ENCODE data around the gene MFGE8. TPM values are rescaled to one million over a fixed set of nuclear protein-coding genes. Genes with fewer than 3 reads are reported as not detected.

Gene MFGE8
- total RNA-seq, 2 experiments from 2014 or later: 87.9 to 93.0 TPM

DNA sequence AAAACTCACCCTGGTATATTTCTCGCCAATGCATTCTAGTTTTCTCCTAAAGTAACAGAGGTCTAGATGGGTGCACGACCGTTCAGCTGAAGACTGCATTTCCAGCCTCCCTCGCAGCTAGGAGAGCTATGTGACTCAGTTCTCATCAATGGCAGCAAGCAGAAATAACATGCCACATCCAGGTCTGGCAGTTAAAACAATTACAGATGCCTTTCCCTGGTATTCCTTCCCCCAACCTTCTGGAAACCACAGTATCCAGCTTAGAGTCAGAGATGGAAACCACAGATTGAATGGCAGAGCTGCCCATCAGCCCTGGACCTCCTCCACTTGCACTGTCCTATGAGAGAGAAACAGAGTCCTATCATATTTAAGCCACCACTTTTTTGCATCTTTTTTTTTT is 22.7 kb downstream of the MFGE8 start:
- peaks cover 32% of the 10 kb centered on the region for H3K36me3 ChIP-seq (ENCODE audit: insufficient read depth, low read length)
- Mint-ChIP-seq H3K27me3 (no peaks in the 10 kb centered on the region), H3K36me3 (ENCODE audit: low read depth) (peaks cover 49% of the 10 kb centered on the region), H3K4me3 (no peak overlapping the region), H3K27ac (no peak overlapping the region), H3K4me1 (ENCODE audit: low read depth) (peaks cover 14% of the 10 kb centered on the region), H3K9me3 (no peaks in the 10 kb centered on the region)
- H3K27me3 ChIP-seq (ENCODE audit: control insufficient read depth in 1 of 2, insufficient read depth in 2 of 2, low read length in 2 of 2): no peaks in the 10 kb centered on the region
- no peak overlapping the region for H3K27ac ChIP-seq (ENCODE audit: low read depth in 1 of 2, low read length in 2 of 2)
- TF ChIP-seq, protein P1, sequence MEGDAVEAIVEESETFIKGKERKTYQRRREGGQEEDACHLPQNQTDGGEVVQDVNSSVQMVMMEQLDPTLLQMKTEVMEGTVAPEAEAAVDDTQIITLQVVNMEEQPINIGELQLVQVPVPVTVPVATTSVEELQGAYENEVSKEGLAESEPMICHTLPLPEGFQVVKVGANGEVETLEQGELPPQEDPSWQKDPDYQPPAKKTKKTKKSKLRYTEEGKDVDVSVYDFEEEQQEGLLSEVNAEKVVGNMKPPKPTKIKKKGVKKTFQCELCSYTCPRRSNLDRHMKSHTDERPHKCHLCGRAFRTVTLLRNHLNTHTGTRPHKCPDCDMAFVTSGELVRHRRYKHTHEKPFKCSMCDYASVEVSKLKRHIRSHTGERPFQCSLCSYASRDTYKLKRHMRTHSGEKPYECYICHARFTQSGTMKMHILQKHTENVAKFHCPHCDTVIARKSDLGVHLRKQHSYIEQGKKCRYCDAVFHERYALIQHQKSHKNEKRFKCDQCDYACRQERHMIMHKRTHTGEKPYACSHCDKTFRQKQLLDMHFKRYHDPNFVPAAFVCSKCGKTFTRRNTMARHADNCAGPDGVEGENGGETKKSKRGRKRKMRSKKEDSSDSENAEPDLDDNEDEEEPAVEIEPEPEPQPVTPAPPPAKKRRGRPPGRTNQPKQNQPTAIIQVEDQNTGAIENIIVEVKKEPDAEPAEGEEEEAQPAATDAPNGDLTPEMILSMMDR (IDR thresholded peaks at IDR 0.05): no peak
- H3K4me3 ChIP-seq (ENCODE audit: low read length): no peak overlapping the region
- ChIA-PET POLR2A (interaction anchor here (1.7 kb wide), 1 partner anchor 14 kb away, joined by 6 read pairs; no protein-coding TSS in a partner anchor), CTCF (interaction anchor here (1.2 kb wide), 1 partner anchor 14 kb away, joined by 6 read pairs; no protein-coding TSS in a partner anchor)
- ATAC-seq (ENCODE audit: poor library complexity) (no peak), DNase-seq (no peak)
- peaks cover 17% of the 10 kb centered on the region for H3K4me1 ChIP-seq (ENCODE audit: insufficient read depth, low read length)
- no peaks in the 10 kb centered on the region for H3K9me3 ChIP-seq (ENCODE audit: control insufficient read depth in 1 of 2, insufficient read depth in 1 of 2, low read length in 2 of 2)
- intact Hi-C loops (cut with DNase I, micrococcal nuclease): loop anchor here (5.0 to 10.0 kb wide), 2 partner anchors 416 to 447 kb away; no protein-coding TSS in a partner anchor

DNA sequence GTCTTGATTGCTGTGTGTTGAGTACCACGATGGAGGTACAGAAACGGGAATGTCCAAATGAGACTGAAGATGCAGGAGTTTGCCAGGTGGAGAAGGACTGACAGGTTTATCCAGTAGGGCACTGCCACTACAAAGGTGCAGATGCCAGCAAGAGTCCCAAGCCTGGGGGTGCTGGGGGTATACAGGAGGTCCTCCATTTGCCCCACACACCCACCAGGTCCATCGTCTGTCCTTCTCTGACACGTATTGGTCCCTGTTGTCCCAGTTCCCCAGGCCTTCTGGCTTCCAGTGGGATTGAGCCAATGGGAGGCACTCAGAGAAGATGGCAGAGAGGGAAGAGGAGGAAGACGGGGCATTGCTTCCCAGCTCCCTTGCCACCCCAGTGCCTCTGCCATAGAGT is 24.5 kb downstream of the MFGE8 start:
- Mint-ChIP-seq H3K27ac (no peak overlapping the region), H3K4me3 (no peak overlapping the region), H3K36me3 (ENCODE audit: low read depth) (peaks cover 55% of the 10 kb centered on the region)

DNA sequence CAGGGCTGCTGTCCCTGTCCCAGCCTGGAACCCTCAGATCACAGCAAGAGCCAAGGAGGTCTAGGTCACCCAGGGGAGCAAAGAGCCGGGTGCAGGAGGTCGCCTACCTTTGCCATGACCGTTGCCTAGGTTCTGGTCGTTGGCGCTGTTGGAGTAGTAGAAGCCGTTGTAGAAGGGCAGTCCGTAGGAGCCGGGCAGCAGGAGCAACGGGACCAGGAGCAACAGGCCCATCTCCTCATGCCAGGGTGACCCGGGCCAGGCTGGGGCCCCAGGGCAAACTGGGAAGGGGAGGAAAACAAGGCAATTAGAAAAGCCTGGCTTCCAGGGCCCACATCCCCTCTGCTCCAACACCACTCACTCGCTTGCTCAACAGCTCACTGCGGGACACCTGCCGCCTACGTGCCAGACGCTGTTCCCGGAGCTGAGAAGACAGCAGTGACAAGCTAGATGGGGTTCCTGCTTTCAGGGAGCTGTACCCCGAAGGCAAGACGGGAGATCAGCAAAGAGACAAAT is 26.1 kb downstream of the MFGE8 start:
- peaks cover 63% of the 10 kb centered on the region for H3K36me3 Mint-ChIP-seq (ENCODE audit: low read depth)

More for the DNA sequence above, 24.5 kb downstream of the MFGE8 start:
- no peak overlapping the region for H3K27ac ChIP-seq (ENCODE audit: low read depth in 1 of 2, low read length in 2 of 2)
- DNase-seq (no peak), ATAC-seq (ENCODE audit: poor library complexity) (no peak)
- TF ChIP-seq, protein P1 (IDR thresholded peaks at IDR 0.05): no peak
- Mint-ChIP-seq H3K27me3 (no peaks in the 10 kb centered on the region), H3K9me3 (no peaks in the 10 kb centered on the region), H3K4me1 (ENCODE audit: low read depth) (peaks cover 9% of the 10 kb centered on the region)
- POLR2A ChIA-PET: no interaction called here
- H3K4me1 ChIP-seq (ENCODE audit: insufficient read depth, low read length): peaks cover under 1% of the 10 kb centered on the region
- no peaks in the 10 kb centered on the region for H3K9me3 ChIP-seq (ENCODE audit: control insufficient read depth in 1 of 2, insufficient read depth in 1 of 2, low read length in 2 of 2)
- no peaks in the 10 kb centered on the region for H3K27me3 ChIP-seq (ENCODE audit: control insufficient read depth in 1 of 2, insufficient read depth in 2 of 2, low read length in 2 of 2)
- CTCF ChIA-PET: no interaction called here
- peaks cover 43% of the 10 kb centered on the region for H3K36me3 ChIP-seq (ENCODE audit: insufficient read depth, low read length)
- intact Hi-C loops (cut with DNase I, micrococcal nuclease): no loop called here
- no peak overlapping the region for H3K4me3 ChIP-seq (ENCODE audit: low read length)

More for the DNA sequence above, 26.1 kb downstream of the MFGE8 start:
- no peaks in the 10 kb centered on the region for H3K9me3 ChIP-seq (ENCODE audit: control insufficient read depth in 1 of 2, insufficient read depth in 1 of 2, low read length in 2 of 2)
- no peak overlapping the region for H3K27ac Mint-ChIP-seq
- DNase-seq (no peak), ATAC-seq (ENCODE audit: poor library complexity) (no peak)
- TF ChIP-seq, protein P1 (IDR thresholded peaks at IDR 0.05): no peak
- peaks cover 10% of the 10 kb centered on the region for H3K4me1 Mint-ChIP-seq (ENCODE audit: low read depth)
- H3K36me3 ChIP-seq (ENCODE audit: insufficient read depth, low read length): peaks cover 46% of the 10 kb centered on the region
- POLR2A ChIA-PET: no interaction called here
- H3K4me1 ChIP-seq (ENCODE audit: insufficient read depth, low read length): no peaks in the 10 kb centered on the region
- no peaks in the 10 kb centered on the region for H3K9me3 Mint-ChIP-seq
- no peaks in the 10 kb centered on the region for H3K27me3 ChIP-seq (ENCODE audit: control insufficient read depth in 1 of 2, insufficient read depth in 2 of 2, low read length in 2 of 2)
- intact Hi-C loops (cut with DNase I, micrococcal nuclease): no loop called here
- no peak overlapping the region for H3K27ac ChIP-seq (ENCODE audit: low read depth in 1 of 2, low read length in 2 of 2)
- CTCF ChIA-PET: no interaction called here
- H3K4me3 Mint-ChIP-seq: no peak overlapping the region
- H3K4me3 ChIP-seq (ENCODE audit: low read length): no peak overlapping the region
- H3K27me3 Mint-ChIP-seq: no peaks in the 10 kb centered on the region
